H1 (cell line): ENCODE measurements around the gene LY9. TPM values are rescaled to one million over a fixed set of nuclear protein-coding genes. Genes with fewer than 3 reads are reported as not detected.

Experiments used
- CTCF ChIA-PET: fragments of 300-600 bp; sonication (Branson Sonifier 250); formaldehyde crosslinking; loops from one replicate; lab custom pipeline; 2021; ENCODE audit not compliant: partially characterized antibody; lab: Charles Lee
- POLR2A ChIA-PET: fragments of 300-600 bp; sonication (Branson Sonifier 250); formaldehyde crosslinking; loops from one replicate; lab custom pipeline; 2021; ENCODE audit warnings: inconsistent platforms; ENCODE audit not compliant: partially characterized antibody; lab: Charles Lee
- DNase-seq, 2 experiments: peaks; one replicate each; pipeline versions ENCODE4 v3.0.0 to v3.0.0-alpha.2; 2010 to 2022; ENCODE audit warnings: low spot score in 2 of 2, low read depth in 1 of 2, mixed read lengths in 1 of 2
- FAIRE-seq: peaks from 2 replicates; lab custom pipeline; 2011; peaks lifted over from hg19 to GRCh38; lab: Jason Lieb, UNC
- H2AFZ ChIP-seq: 2 replicates; pipeline ENCODE4 v1.8.1; 2012; ENCODE audit warnings: low read length, inconsistent platforms
- H2AK5ac ChIP-seq: 2 replicates; pipeline ENCODE4 v1.6.1; 2013; ENCODE audit warnings: low read depth, low read length
- H2BK120ac ChIP-seq: replicated peaks from 2 replicates; pipeline ENCODE3; 2013; ENCODE audit warnings: low read depth, low read length, inconsistent platforms
- H2BK12ac ChIP-seq: 2 replicates; pipeline ENCODE4 v1.6.1; 2013; ENCODE audit warnings: low read depth, low read length
- H2BK15ac ChIP-seq: 2 replicates; pipeline ENCODE4 v1.6.1; 2013; ENCODE audit warnings: low read length
- H2BK20ac ChIP-seq: 2 replicates; pipeline ENCODE4 v1.6.1; 2013; ENCODE audit warnings: low read length
- H2BK5ac ChIP-seq: 2 replicates; pipeline ENCODE4 v1.6.1; 2013; ENCODE audit warnings: low read depth, low read length
- H3K14ac ChIP-seq: 2 replicates; pipeline ENCODE4 v1.6.1; 2013; ENCODE audit warnings: inconsistent platforms; ENCODE audit not compliant: insufficient read length
- H3K18ac ChIP-seq: 2 replicates; pipeline ENCODE4 v1.6.1; 2013; ENCODE audit warnings: low read length; ENCODE audit errors: extremely low read depth
- H3K23ac ChIP-seq: 2 replicates; pipeline ENCODE4 v1.6.1; 2013; ENCODE audit warnings: inconsistent platforms; ENCODE audit not compliant: insufficient read length
- H3K23me2 ChIP-seq: 2 replicates; pipeline ENCODE4 v1.6.1; 2013; ENCODE audit warnings: low read depth, low read length
- H3K27ac ChIP-seq: 2 replicates; pipeline ENCODE4 v1.6.1; 2011; ENCODE audit warnings: low read depth, low read length, inconsistent platforms
- H3K27me3 ChIP-seq, 4 experiments: replicated peaks in 1 of 4; 1 replicate in 1 of 4; 2 replicates in 3 of 4; pipeline versions ENCODE4 v1.6.1 to v1.8.1; 2011 to 2013; ENCODE audit warnings: low read length in 3 of 4, mild to moderate bottlenecking in 3 of 4, inconsistent platforms in 2 of 4, mixed read lengths in 2 of 4, moderate library complexity in 1 of 4; ENCODE audit not compliant: control insufficient read depth in 3 of 4, insufficient read depth in 3 of 4; ENCODE audit errors: extremely low read depth in 1 of 4
- H3K36me3 ChIP-seq, 4 experiments: 2 replicates each; pipeline versions ENCODE4 v1.6.1 to v1.8.1; 2011 to 2013; ENCODE audit warnings: mild to moderate bottlenecking in 4 of 4, low read length in 3 of 4, moderate library complexity in 2 of 4, control low read depth in 1 of 4, inconsistent platforms in 1 of 4; ENCODE audit not compliant: insufficient read depth in 4 of 4, control insufficient read depth in 2 of 4
- H3K4ac ChIP-seq: replicated peaks from 2 replicates; pipeline ENCODE3; 2013; ENCODE audit warnings: low read length, low read depth, mixed read lengths, inconsistent platforms; ENCODE audit not compliant: insufficient read length
- H3K4me1 ChIP-seq, 4 experiments: replicated peaks in 1 of 4; 1 replicate in 1 of 4; 2 replicates in 3 of 4; pipeline versions ENCODE4 v1.6.1 to v1.8.1; 2011 to 2013; ENCODE audit warnings: low read length in 3 of 4, inconsistent platforms in 2 of 4, mixed read lengths in 1 of 4; ENCODE audit not compliant: insufficient read depth in 4 of 4, control insufficient read depth in 3 of 4
- H3K4me2 ChIP-seq, 2 experiments: 2 replicates each; pipeline versions ENCODE4 v1.6.1 to v1.8.1; 2011 to 2013; ENCODE audit warnings: low read depth in 2 of 2, low read length in 2 of 2, control low read depth in 1 of 2, inconsistent platforms in 1 of 2, mild to moderate bottlenecking in 1 of 2; ENCODE audit not compliant: insufficient read depth in 1 of 2
- H3K4me3 ChIP-seq, 4 experiments: fragments of 200-600, 300-600 bp in 1 of 4; sonication (generic), shearing (Covaris generic), sonication (Bioruptor Twin) in 1 of 4; 2 replicates each; pipeline versions ENCODE4 v1.5.1 to v1.8.1; 2011 to 2016; ENCODE audit warnings: low read length in 4 of 4, low read depth in 3 of 4, control low read depth in 2 of 4, inconsistent platforms in 2 of 4, mild to moderate bottlenecking in 2 of 4, mixed read lengths in 1 of 4, moderate library complexity in 1 of 4; ENCODE audit not compliant: insufficient read depth in 2 of 4; ENCODE audit errors: extremely low read depth in 1 of 4
- H3K56ac ChIP-seq: replicated peaks from 2 replicates; pipeline ENCODE3; 2013; ENCODE audit warnings: low read depth, mild to moderate bottlenecking, mixed read lengths, low read length, inconsistent platforms; ENCODE audit not compliant: insufficient read length
- H3K79me1 ChIP-seq: 2 replicates; pipeline ENCODE4 v1.6.1; 2013; ENCODE audit warnings: low read depth, low read length, control low read depth
- H3K79me2 ChIP-seq, 2 experiments: 2 replicates each; pipeline versions ENCODE4 v1.6.1 to v1.8.1; 2012 to 2013; ENCODE audit warnings: low read length in 2 of 2, mild to moderate bottlenecking in 2 of 2, inconsistent platforms in 1 of 2; ENCODE audit not compliant: insufficient read depth in 2 of 2, control insufficient read depth in 1 of 2
- H3K9ac ChIP-seq, 4 experiments: replicated peaks in 1 of 4; 1 replicate in 1 of 4; 2 replicates in 3 of 4; pipeline versions ENCODE4 v1.6.1 to v1.8.1; 2011 to 2013; ENCODE audit warnings: low read depth in 3 of 4, low read length in 3 of 4, control low read depth in 2 of 4, mild to moderate bottlenecking in 2 of 4, moderate library complexity in 2 of 4, inconsistent platforms in 1 of 4; ENCODE audit errors: extremely low read depth in 1 of 4
- H3K9me3 ChIP-seq, 2 experiments: 2 replicates each; pipeline versions ENCODE4 v1.6.1 to v1.8.1; 2012 to 2013; ENCODE audit warnings: mild to moderate bottlenecking in 2 of 2, moderate library complexity in 2 of 2, control low read depth in 1 of 2, inconsistent platforms in 1 of 2, low read depth in 1 of 2, low read length in 1 of 2, mixed read lengths in 1 of 2; ENCODE audit not compliant: insufficient read depth in 2 of 2
- H4K20me1 ChIP-seq, 2 experiments: replicated peaks in 1 of 2; 2 replicates each; pipeline versions ENCODE3 to v1.8.1; 2011 to 2013; ENCODE audit warnings: inconsistent platforms in 2 of 2, low read length in 2 of 2, mild to moderate bottlenecking in 1 of 2; ENCODE audit not compliant: insufficient read depth in 2 of 2, control insufficient read depth in 1 of 2
- H4K5ac ChIP-seq: 2 replicates; pipeline ENCODE4 v1.6.1; 2013; ENCODE audit warnings: low read length, low read depth, mixed read lengths, inconsistent platforms; ENCODE audit not compliant: insufficient read length
- H4K8ac ChIP-seq: 2 replicates; pipeline ENCODE4 v1.8.0; 2013; ENCODE audit warnings: mild to moderate bottlenecking, moderate library complexity, low read length, inconsistent platforms; ENCODE audit not compliant: insufficient read depth; ENCODE audit errors: extremely low read depth
- H4K91ac ChIP-seq: replicated peaks from 2 replicates; pipeline ENCODE3; 2013; ENCODE audit warnings: low read length, mixed read lengths, inconsistent platforms; ENCODE audit not compliant: insufficient read length
- ATF2 ChIP-seq: IDR thresholded peaks from 2 replicates; pipeline ENCODE4 v1.6.1; 2012; ENCODE audit warnings: low read length, inconsistent platforms
- CBX8 ChIP-seq: fragments of 300-800, 300-1000 bp; sonication (generic); IDR thresholded peaks from 2 replicates; pipeline ENCODE4 v1.7.1; 2016; ENCODE audit warnings: low read depth, low read length, borderline replicate concordance
- HDAC2 ChIP-seq, 2 experiments: fragments of 300-600 bp in 1 of 2; sonication (generic) in 1 of 2; IDR thresholded peaks; 2 replicates each; pipeline ENCODE4 v1.6.1; 2011 to 2012; ENCODE audit warnings: low read depth in 2 of 2, low read length in 2 of 2, mild to moderate bottlenecking in 2 of 2, moderate library complexity in 2 of 2, borderline replicate concordance in 1 of 2, inconsistent platforms in 1 of 2
- JUN ChIP-seq: IDR thresholded peaks from 2 replicates; pipeline ENCODE4 v1.6.1; 2011; ENCODE audit warnings: low read depth, mild to moderate bottlenecking, improper control_type of control experiment, low read length
- KDM4A ChIP-seq: IDR thresholded peaks from one replicate; pipeline ENCODE4 v1.7.1; 2012; ENCODE audit warnings: low read depth, mild to moderate bottlenecking, moderate library complexity, low read length, inconsistent platforms; ENCODE audit not compliant: severe bottlenecking
- KDM5A ChIP-seq: fragments of 200-600 bp; IDR thresholded peaks from 2 replicates; pipeline ENCODE4 v1.7.1; 2012; ENCODE audit warnings: mild to moderate bottlenecking, low read length, inconsistent platforms, mixed read lengths
- POLR2AphosphoS5 ChIP-seq: IDR thresholded peaks from 2 replicates; pipeline ENCODE4 v1.6.1; 2011; ENCODE audit warnings: low read depth, low read length
- SAP30 ChIP-seq: fragments of 300-600 bp; sonication (generic); IDR thresholded peaks from 2 replicates; pipeline ENCODE4 v1.7.1; 2012; ENCODE audit warnings: low read length, moderate library complexity, mild to moderate bottlenecking, inconsistent platforms; ENCODE audit not compliant: insufficient read depth, insufficient replicate concordance
- SIN3A ChIP-seq, 2 experiments: IDR thresholded peaks in 1 of 2; conservative IDR thresholded peaks in 1 of 2; 2 replicates each; pipeline ENCODE4 v1.6.1; 2011 to 2012; ENCODE audit warnings: low read length in 2 of 2, improper control_type of control experiment in 1 of 2, low read depth in 1 of 2, mild to moderate bottlenecking in 1 of 2
- SIRT6 ChIP-seq: IDR thresholded peaks from one replicate; pipeline ENCODE4 v1.7.1; 2012; ENCODE audit warnings: low read length, inconsistent platforms
- TAF7 ChIP-seq: optimal IDR thresholded peaks from 2 replicates; pipeline ENCODE3; 2011; ENCODE audit warnings: low read depth, mild to moderate bottlenecking, inconsistent platforms, low read length, moderate library complexity, borderline replicate concordance
- ZNF274 ChIP-seq: IDR thresholded peaks from 2 replicates; pipeline ENCODE4 v1.7.0; 2012; ENCODE audit warnings: low read length, borderline replicate concordance; ENCODE audit errors: extremely low read depth
- WGBS, 2 experiments: shearing (Covaris generic) in 1 of 2; methylation state at CpG; one replicate each; pipeline versions ENCODE4 v1.1.6 to v1.1.7; 2013 to 2015; ENCODE audit warnings: low lambda C conversion rate in 2 of 2, mixed read lengths in 2 of 2, inconsistent platforms in 1 of 2, low coverage in 1 of 2, missing lambda C conversion rate in 1 of 2; ENCODE audit not compliant: insufficient replicate concordance in 2 of 2, insufficient coverage in 1 of 2, insufficient read length in 1 of 2; ENCODE audit errors: extremely low coverage in 1 of 2, missing lambda C conversion rate in 1 of 2; 5-methylcytosine and 5-hydroxymethylcytosine counted together
- polyA plus RNA-seq, 7 experiments: library from polyadenylated mRNA; depleted of rRNA in 3 of 7; stranded (reverse) in 5 of 7; unstranded in 2 of 7; fragments of >200 nt in 5 of 7; fragments of 200-250 nt in 2 of 7; gene quantifications; 1 replicate in 5 of 7; 2 replicates in 1 of 7; 4 replicates in 1 of 7; pipeline versions ENCODE4 v1.2.1 to v1.2.3, GENCODE V29; 2011 to 2013; ENCODE audit warnings: missing spikeins in 2 of 7, mixed read lengths in 2 of 7
- total RNA-seq: library from RNA; stranded (reverse); fragmentation: NEBNext Ultra II Directional; extraction: Animal tissue kit (Norgen Biotek cat#: 25700); gene quantifications from 2 replicates; pipeline ENCODE4 v1.2.1, GENCODE V29; 2021

LY9 gene
- total and polyA plus RNA-seq, 2 of the 8 experiments (the other 6 are each of a cell fraction or from before 2014, with no cell fraction given), result not detected

- Histone ChIP-seq H4K8ac (no peak overlapping the region), H3K27ac (no peak overlapping the region), H3K18ac (no peak overlapping the region), H3K9ac (no peak overlapping the region), H2BK20ac (no peak overlapping the region), H3K79me2 (no peaks in the 10 kb centered on the region), H3K56ac (no peak overlapping the region), H3K23ac (no peak overlapping the region), H2BK15ac (no peak overlapping the region), H3K4me3 (no peak overlapping the region), H2AK5ac (no peak overlapping the region), H2BK5ac (no peak overlapping the region), H2BK12ac (no peak overlapping the region), H3K4ac (no peak overlapping the region), H4K91ac (no peak overlapping the region), H2BK120ac (no peak overlapping the region), H4K5ac (no peak overlapping the region), H3K79me1 (no peaks in the 10 kb centered on the region), H2AFZ (no peak overlapping the region), H3K23me2 (no peaks in the 10 kb centered on the region), H3K27me3 (no peaks in the 10 kb centered on the region; a peak in 1 of 7 replicates), H3K4me1 (peaks cover 0 to 3% (median 0%) of the 10 kb centered on the region in 4 experiments; a peak in 2 of 7 replicates), H4K20me1 (no peaks in the 10 kb centered on the region), H3K9me3 (no peaks in the 10 kb centered on the region), H3K4me2 (no peak overlapping the region), H3K36me3 (no peaks in the 10 kb centered on the region), H3K14ac (no peak overlapping the region)
- FAIRE-seq, result no peak
- ChIA-PET POLR2A (no interaction called here), CTCF (interaction anchor here (0.5 to 13.0 kb wide), 7 partner anchors 9 to 580 kb away, joined by 3 to 219 read pairs (median 6); partner anchors contain the start of gene ITLN2)
- DNase-seq, result no peak
- 92% methylated on average over 2 of the region's 2 CpGs; no CpG with 5 or more reads in 1 of the 2 experiments for WGBS, 2 experiments
- TF ChIP-seq POLR2AphosphoS5 (no peak), SIRT6 (no peak), CBX8 (no peak), HDAC2 (IDR thresholded peaks at IDR 0.05; ENCODE audit: borderline replicate concordance in 1 of 2, low read depth in 2 of 2, low read length in 2 of 2) (no peak), TAF7 (no peak), KDM5A (no peak), ATF2 (no peak), SAP30 (no peak), SIN3A (conservative IDR thresholded peaks at IDR 0.05 in 1 of 2, IDR thresholded peaks at IDR 0.05 in 1 of 2; ENCODE audit: low read depth in 1 of 2, low read length in 2 of 2) (no peak), ZNF274 (no peak), JUN (no peak), KDM4A (no peak)
Observed at GRCh38 chr1:160839746-160840145, 43.8 kb downstream of the LY9 start.
